ENCODE results near the gene FMR1.

FMR1 gene

GRCh38 chrX:147911192-147912022 is at the start of gene FMR1:
Gene FMR1, plus strand, starts transcription at chrX:147911919. Its CDS starts 261 bp downstream, at chrX:147912180.
- TF ChIP-seq SNAI2 (CRISPR knock-in tag; IDR thresholded peaks at IDR 0.05) (no peak), ARNTL (CRISPR knock-in tag; IDR thresholded peaks at IDR 0.05; ENCODE audit: borderline replicate concordance, low read depth) (no peak), PATZ1 (CRISPR knock-in tag; IDR thresholded peaks at IDR 0.05; ENCODE audit: borderline replicate concordance) (no peak), TCF4 (CRISPR knock-in tag; IDR thresholded peaks at IDR 0.05; ENCODE audit: borderline replicate concordance) (no peak)
- ATAC-seq = peak; percentile 73

GRCh38 chrX:147875866-147876596 is 35.7 kb upstream of the FMR1 start:
- TF ChIP-seq ZFP3 (CRISPR knock-in tag; IDR thresholded peaks at IDR 0.05) (no peak), ZNF8 (CRISPR knock-in tag; IDR thresholded peaks at IDR 0.05) (no peak), ARNTL (CRISPR knock-in tag; IDR thresholded peaks at IDR 0.05; ENCODE audit: borderline replicate concordance, low read depth) (no peak), GLIS3 (CRISPR knock-in tag; IDR thresholded peaks at IDR 0.05) (no peak), BACH2 (CRISPR knock-in tag; IDR thresholded peaks at IDR 0.05; ENCODE audit: borderline replicate concordance) (no peak), ZC3H10 (CRISPR knock-in tag; IDR thresholded peaks at IDR 0.05) (no peak), RARB (CRISPR knock-in tag; IDR thresholded peaks at IDR 0.05) (no peak), TOX (CRISPR knock-in tag; IDR thresholded peaks at IDR 0.05; ENCODE audit: borderline replicate concordance) (no peak), ISL1 (CRISPR knock-in tag; IDR thresholded peaks at IDR 0.05) (no peak), PPARA (CRISPR knock-in tag; IDR thresholded peaks at IDR 0.05; ENCODE audit: borderline replicate concordance) (no peak), CSRNP3 (CRISPR knock-in tag; IDR thresholded peaks at IDR 0.05) (no peak), SNAI2 (CRISPR knock-in tag; IDR thresholded peaks at IDR 0.05) (no peak), ESRRG (CRISPR knock-in tag; IDR thresholded peaks at IDR 0.05) (no peak), TSHZ2 (CRISPR knock-in tag; IDR thresholded peaks at IDR 0.05) (no peak), ZNF565 (CRISPR knock-in tag; conservative IDR thresholded peaks at IDR 0.05; ENCODE audit: low read depth) (no peak)
- no peak for ATAC-seq

- no peak for ATAC-seq
- TF ChIP-seq RARB (CRISPR knock-in tag; IDR thresholded peaks at IDR 0.05) (no peak), ISL1 (CRISPR knock-in tag; IDR thresholded peaks at IDR 0.05) (no peak), BACH2 (CRISPR knock-in tag; IDR thresholded peaks at IDR 0.05; ENCODE audit: borderline replicate concordance) (no peak), ZNF70 (CRISPR knock-in tag; IDR thresholded peaks at IDR 0.05) (no peak), ZNF8 (CRISPR knock-in tag; IDR thresholded peaks at IDR 0.05) (no peak), TCF4 (CRISPR knock-in tag; IDR thresholded peaks at IDR 0.05; ENCODE audit: borderline replicate concordance) (no peak), ZFP3 (CRISPR knock-in tag; IDR thresholded peaks at IDR 0.05) (no peak), PATZ1 (CRISPR knock-in tag; IDR thresholded peaks at IDR 0.05; ENCODE audit: borderline replicate concordance) (no peak), CREB5 (CRISPR knock-in tag; IDR thresholded peaks at IDR 0.05; ENCODE audit: low read depth) (no peak), PPARA (CRISPR knock-in tag; IDR thresholded peaks at IDR 0.05; ENCODE audit: borderline replicate concordance) (no peak), TSHZ2 (CRISPR knock-in tag; IDR thresholded peaks at IDR 0.05) (no peak), ESRRG (CRISPR knock-in tag; IDR thresholded peaks at IDR 0.05) (no peak), ZC3H10 (CRISPR knock-in tag; IDR thresholded peaks at IDR 0.05) (no peak), OSR1 (CRISPR knock-in tag; IDR thresholded peaks at IDR 0.05) (no peak)
Observed at GRCh38 chrX:147876849-147877646, 34.7 kb upstream of the FMR1 start.

All from SK-N-SH treated with all-trans-retinoic acid at 6 μM for 48 hours (cell line).